K562 (cell line): ENCODE results near the gene PAFAH2. TPM values are rescaled to one million over a fixed set of nuclear protein-coding genes. Genes with fewer than 3 reads are reported as not detected.

ENCODE experiments used
- ATAC-seq: fragments of 200-7000 bp; cut with Tn5 transposase; 3 replicates; pipeline ENCODE4 v1.9.1; 2020; ENCODE audit warnings: moderate library complexity
- BruUV-seq: library from RNA; stranded (reverse); fragments of 400-500 nt; replicated peaks from 2 replicates; lab custom pipeline; 2021; lab: Mats Ljungman, UMichigan
- CTCF ChIA-PET: fragments of 300-600 bp; formaldehyde crosslinking; extraction: SDS; loops from one replicate; lab custom pipeline; 2021; ENCODE audit warnings: low intra/inter-chr PET ratio; lab: Yijun Ruan, JAX
- POLR2A ChIA-PET: fragments of 300-600, 350-650 bp; sonication (Branson Sonifier 250); formaldehyde crosslinking; extraction: SDS; loops from one replicate; lab custom pipeline; 2021; ENCODE audit warnings: antibody characterized with exemption, inconsistent platforms; lab: Yijun Ruan, JAX
- DNase-seq, 4 experiments: peaks; one replicate each; pipeline versions ENCODE4 v3.0.0 to v3.0.0-alpha.2; 2011 to 2018; ENCODE audit warnings: low spot score in 3 of 4, mixed read lengths in 3 of 4; ENCODE audit errors: extremely low read depth in 1 of 4
- FAIRE-seq: peaks from 2 replicates; lab custom pipeline; 2011; peaks lifted over from hg19 to GRCh38; lab: Jason Lieb, UNC
- H2AFZ ChIP-seq: 2 replicates; pipeline ENCODE4 v1.6.0; 2011; ENCODE audit warnings: low read depth, low read length, control low read depth, inconsistent platforms
- H3K27ac ChIP-seq: fragments of 200-600 bp; 3 replicates; pipeline ENCODE4 v1.8.0; 2011; ENCODE audit warnings: low read depth, mild to moderate bottlenecking, control low read depth, inconsistent platforms, low read length, moderate library complexity, mixed read lengths; ENCODE audit errors: extremely low read depth
- H3K27me3 ChIP-seq, 2 experiments: fragments of 300-600 bp in 1 of 2; 2 replicates in 1 of 2; 3 replicates in 1 of 2; pipeline versions ENCODE4 v1.6.0 to v1.8.0; 2011; ENCODE audit warnings: inconsistent platforms in 2 of 2, low read length in 2 of 2, mild to moderate bottlenecking in 1 of 2, mixed read lengths in 1 of 2, moderate library complexity in 1 of 2; ENCODE audit not compliant: control insufficient read depth in 2 of 2, insufficient read depth in 2 of 2
- H3K36me3 ChIP-seq: fragments of 300-600 bp; 3 replicates; pipeline ENCODE4 v1.8.0; 2011; ENCODE audit warnings: mild to moderate bottlenecking, low read length, inconsistent platforms; ENCODE audit not compliant: control insufficient read depth, insufficient read depth
- H3K4me1 ChIP-seq, 2 experiments: fragments of 200-600 bp in 1 of 2; replicated peaks in 1 of 2; 2 replicates in 1 of 2; 3 replicates in 1 of 2; pipeline versions ENCODE4 v1.5.1 to v1.8.0; 2011; ENCODE audit warnings: inconsistent platforms in 2 of 2, low read length in 2 of 2, mild to moderate bottlenecking in 1 of 2, mixed read lengths in 1 of 2, moderate library complexity in 1 of 2; ENCODE audit not compliant: control insufficient read depth in 2 of 2, insufficient read depth in 2 of 2
- H3K4me2 ChIP-seq: 2 replicates; pipeline ENCODE4 v1.6.1; 2011; ENCODE audit warnings: low read length, control low read depth, inconsistent platforms, mixed read lengths; ENCODE audit not compliant: insufficient read depth
- H3K4me3 ChIP-seq: fragments of 200-600 bp; sonication (generic), shearing (Covaris generic); 2 replicates; pipeline ENCODE4 v1.5.1; 2016; ENCODE audit warnings: control low read depth, inconsistent platforms
- H3K79me2 ChIP-seq: fragments of 200-600 bp; 3 replicates; pipeline ENCODE4 v1.8.0; 2011; ENCODE audit warnings: low read length, inconsistent platforms; ENCODE audit not compliant: control insufficient read depth, insufficient read depth
- H3K9ac ChIP-seq, 2 experiments: 2 replicates each; pipeline versions ENCODE4 v1.6.0 to v1.6.1; 2011; ENCODE audit warnings: low read depth in 2 of 2, low read length in 2 of 2, control low read depth in 1 of 2, inconsistent platforms in 1 of 2, mild to moderate bottlenecking in 1 of 2, mixed read lengths in 1 of 2; ENCODE audit not compliant: insufficient read depth in 1 of 2
- H3K9me1 ChIP-seq: one replicate; pipeline ENCODE4 v1.6.0; 2011; ENCODE audit warnings: inconsistent platforms, mild to moderate bottlenecking, low read length, moderate library complexity; ENCODE audit not compliant: control insufficient read depth, insufficient read depth
- H3K9me3 ChIP-seq: replicated peaks from 2 replicates; pipeline ENCODE4 v1.5.1; 2011; ENCODE audit warnings: low read depth, low read length, inconsistent platforms; ENCODE audit not compliant: control insufficient read depth, insufficient read depth
- H4K20me1 ChIP-seq: replicated peaks from 2 replicates; pipeline ENCODE4 v1.6.1; 2011; ENCODE audit warnings: low read length, inconsistent platforms, mixed read lengths; ENCODE audit not compliant: control insufficient read depth, insufficient read depth
- TRIM24 ChIP-seq, 2 experiments: fragments of 450-650 bp; IDR thresholded peaks; 2 replicates each; pipeline ENCODE4 v1.6.1; 2016
- TRIM28 ChIP-seq: fragments of 450-650 bp; IDR thresholded peaks from 2 replicates; pipeline ENCODE4 v1.6.1; 2017
- ZNF316 ChIP-seq: fragments of 450-650 bp; IDR thresholded peaks from 2 replicates; pipeline ENCODE4 v1.6.1; 2016
- WGBS: fragments of 100-300 bp; shearing (Covaris generic); methylation state at CpG from one replicate; pipeline ENCODE4 v1.1.6; 2016; ENCODE audit warnings: low coverage, mixed read lengths; ENCODE audit not compliant: insufficient coverage; ENCODE audit errors: missing lambda C conversion rate; 5-methylcytosine and 5-hydroxymethylcytosine counted together
- in situ Hi-C: fragments of 300-500 bp; cut with MboI; formaldehyde crosslinking; loops from 4 replicates; pipeline ENCODE4 v1.15.0; 2018; ENCODE audit warnings: inconsistent platforms, mixed read lengths
- intact Hi-C: fragments of 100-400 bp; cut with micrococcal nuclease; formaldehyde crosslinking; loops from 2 replicates; pipeline ENCODE4 v1.14.2; 2022
- polyA plus RNA-seq, 8 experiments: library from polyadenylated mRNA; depleted of rRNA in 4 of 8; stranded (reverse) in 5 of 8; unstranded in 3 of 8; fragments of >200 nt; fragmentation: Nextera tagmentation in 2 of 8; fragmentation: Illumina TruSeq in 1 of 8; extraction: Ambion mirVana in 2 of 8; extraction: Trizol in 1 of 8; gene quantifications; 2 replicates each; pipeline versions ENCODE4 v1.2.1 to v1.2.3, GENCODE V29; 2011 to 2014; ENCODE audit warnings: inconsistent platforms in 1 of 8, missing spikeins in 1 of 8
- total RNA-seq, 7 experiments: library from RNA; depleted of rRNA in 6 of 7; stranded (reverse); fragments of >200 nt in 6 of 7; fragmentation: Illumina TruSeq in 2 of 7; extraction: Trizol in 2 of 7; gene quantifications; 2 replicates each; pipeline versions ENCODE4 v1.2.1 to v1.2.3, GENCODE V29; 2011 to 2021; ENCODE audit warnings: low replicate concordance in 1 of 7
- TF ChIP-seq, protein P1 (sequence below): IDR thresholded peaks from 2 replicates; pipeline ENCODE4 v1.6.1; 2012; ENCODE audit warnings: low read depth, low read length, improper control_type of control experiment, borderline replicate concordance

PAFAH2 gene
- total and polyA plus RNA-seq, 9 of the 15 experiments (the other 6 are each of a cell fraction or from before 2014, with no cell fraction given) = 4.2 to 10.9 (median 6.8) TPM

DNA sequence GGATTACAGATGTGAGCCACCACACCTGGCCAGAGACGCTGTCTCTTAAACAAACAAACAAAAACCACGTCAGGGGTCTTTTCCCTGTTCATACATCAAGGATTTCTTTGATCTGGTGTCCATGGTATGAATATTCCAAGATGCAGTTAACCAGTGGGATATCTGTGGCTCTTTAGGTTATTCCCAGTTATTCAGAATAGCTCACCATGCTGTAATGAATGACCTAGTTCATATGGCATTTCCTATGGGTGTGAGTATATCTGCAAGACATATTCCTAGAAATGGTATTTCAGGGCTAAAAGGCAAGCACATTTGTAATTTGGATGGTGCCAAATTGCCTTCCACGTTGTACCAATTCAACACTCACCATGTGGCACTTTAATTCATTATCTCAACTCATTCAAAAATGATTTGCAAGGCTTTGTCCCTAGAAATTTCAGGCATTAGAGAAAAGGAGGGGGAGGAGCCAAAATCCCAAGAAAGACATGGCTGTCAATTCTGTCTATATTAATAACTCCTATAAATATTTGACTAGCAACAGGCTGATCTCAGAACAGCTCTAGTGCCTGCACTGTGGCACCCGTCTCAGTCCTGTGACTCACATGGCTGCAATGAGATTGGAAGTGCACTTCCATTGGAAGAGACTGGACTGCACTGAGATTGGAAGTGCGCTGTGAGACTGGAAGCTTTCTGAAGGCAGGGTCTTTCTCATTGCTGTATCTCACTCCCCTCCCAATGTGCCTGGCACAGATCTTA lies 85.6 kb downstream of the PAFAH2 start:
- DNase-seq = no peak
- POLR2A ChIA-PET = interaction anchor here (0.5 to 2.3 kb wide), 4 partner anchors 8 to 206 kb away, joined by 3 to 7 read pairs (median 3); no protein-coding TSS in a partner anchor
- no TSS peak for BruUV-seq
- Histone ChIP-seq H3K4me3 (no peak overlapping the region), H3K9me1 (no peaks in the 10 kb centered on the region), H3K79me2 (no peaks in the 10 kb centered on the region), H3K36me3 (no peaks in the 10 kb centered on the region), H2AFZ (no peak overlapping the region), H3K9ac (no peak overlapping the region), H3K9me3 (no peaks in the 10 kb centered on the region), H3K27me3 (no peaks in the 10 kb centered on the region), H3K27ac (no peak overlapping the region), H3K4me2 (no peak overlapping the region), H3K4me1 (peaks cover 3 to 6% of the 10 kb centered on the region in 2 experiments; a peak in 2 of 5 replicates), H4K20me1 (no peaks in the 10 kb centered on the region)
- intact Hi-C loops (no loop called here), in situ Hi-C loops (no loop called here)
- FAIRE-seq = no peak
- WGBS = 73% methylated on average over 5 of the region's 5 CpGs
- CTCF ChIA-PET = no interaction called here
- no peak for ATAC-seq
- peak; percentile 59 for TF ChIP-seq ZNF316
- TF ChIP-seq TRIM24 (IDR thresholded peaks at IDR 0.05) = 0 out of 4 replicates have a peak, but pooled peaks of 1 of the 2 experiments have one; percentile 20
- 0 out of 2 replicates have a peak, but pooled peaks have one; percentile 42 for TF ChIP-seq TRIM28
- TF ChIP-seq, protein P1, sequence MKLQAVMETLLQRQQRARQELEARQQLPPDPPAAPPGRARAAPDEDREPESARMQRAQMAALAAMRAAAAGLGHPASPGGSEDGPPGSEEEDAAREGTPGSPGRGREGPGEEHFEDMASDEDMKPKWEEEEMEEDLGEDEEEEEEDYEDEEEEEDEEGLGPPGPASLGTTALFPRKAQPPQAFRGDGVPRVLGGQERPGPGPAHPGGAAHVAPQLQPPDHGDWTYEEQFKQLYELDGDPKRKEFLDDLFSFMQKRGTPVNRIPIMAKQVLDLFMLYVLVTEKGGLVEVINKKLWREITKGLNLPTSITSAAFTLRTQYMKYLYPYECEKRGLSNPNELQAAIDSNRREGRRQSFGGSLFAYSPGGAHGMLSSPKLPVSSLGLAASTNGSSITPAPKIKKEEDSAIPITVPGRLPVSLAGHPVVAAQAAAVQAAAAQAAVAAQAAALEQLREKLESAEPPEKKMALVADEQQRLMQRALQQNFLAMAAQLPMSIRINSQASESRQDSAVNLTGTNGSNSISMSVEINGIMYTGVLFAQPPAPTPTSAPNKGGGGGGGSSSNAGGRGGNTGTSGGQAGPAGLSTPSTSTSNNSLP = no peak
